ENCODE measurements around the gene PKHD1.

- TF ChIP-seq ZFP3 (CRISPR knock-in tag; IDR thresholded peaks at IDR 0.05) (no peak), ARNTL (CRISPR knock-in tag; IDR thresholded peaks at IDR 0.05; ENCODE audit: borderline replicate concordance, low read depth) (no peak), PATZ1 (CRISPR knock-in tag; IDR thresholded peaks at IDR 0.05; ENCODE audit: borderline replicate concordance) (no peak), SNAI2 (CRISPR knock-in tag; IDR thresholded peaks at IDR 0.05) (no peak), GLIS3 (CRISPR knock-in tag; IDR thresholded peaks at IDR 0.05) (no peak), TSHZ2 (CRISPR knock-in tag; IDR thresholded peaks at IDR 0.05) (no peak)
Measured at GRCh38 chr6:52074155-52074554, 13.3 kb downstream of the PKHD1 start.
